PC-3 (cell line): Measurements from ENCODE around the gene PAGE5. TPM values are rescaled to one million over a fixed set of nuclear protein-coding genes. Genes with fewer than 3 reads are reported as not detected.

Experiments
- ATAC-seq: fragments of 200-7000 bp; cut with Tn5 transposase; 2 replicates; pipeline ENCODE4 v1.9.1; 2020; ENCODE audit warnings: mild to moderate bottlenecking, moderate library complexity
- BruUV-seq: library from RNA; stranded (reverse); fragments of 400-500 nt; replicated peaks from 2 replicates; lab custom pipeline; 2021; lab: Mats Ljungman, UMichigan
- CTCF ChIA-PET: fragments of 300-600 bp; sonication (Branson Sonifier 250); formaldehyde crosslinking; loops from one replicate; lab custom pipeline; 2022; ENCODE audit warnings: antibody characterized with exemption; lab: Charles Lee
- POLR2A ChIA-PET: fragments of 300-600 bp; sonication (Branson Sonifier 250); formaldehyde crosslinking; loops from one replicate; lab custom pipeline; 2022; ENCODE audit warnings: antibody characterized with exemption; ENCODE audit not compliant: unreplicated experiment; lab: Charles Lee
- DNase-seq: peaks from one replicate; pipeline ENCODE4 v3.0.0-alpha.2; 2015
- H2AFZ ChIP-seq: fragments of 300-600 bp; sonication (generic); 2 replicates; pipeline ENCODE4 v1.6.0; 2016; ENCODE audit warnings: antibody characterized with exemption, low read length
- H3F3A ChIP-seq: fragments of 300-600 bp; sonication (generic); one replicate; pipeline ENCODE4 v1.6.0; 2017; ENCODE audit warnings: antibody characterized with exemption, low read length, control low read depth, mild to moderate bottlenecking; ENCODE audit not compliant: unreplicated experiment
- H3K27ac ChIP-seq: fragments of 300-600 bp; sonication (generic); 2 replicates; pipeline ENCODE4 v1.5.1; 2016; ENCODE audit warnings: mild to moderate bottlenecking, low read length
- H3K27me3 ChIP-seq: fragments of 300-600 bp; sonication (generic); 2 replicates; pipeline ENCODE4 v1.6.1; 2016; ENCODE audit warnings: low read length, mixed read lengths
- H3K36me3 ChIP-seq: fragments of 300-600 bp; sonication (generic); 2 replicates; pipeline ENCODE4 v1.6.1; 2016; ENCODE audit warnings: low read depth, mixed run types, low read length, mixed read lengths
- H3K4me1 ChIP-seq: fragments of 300-600 bp; sonication (generic); 2 replicates; pipeline ENCODE4 v1.5.1; 2016; ENCODE audit warnings: low read length; ENCODE audit not compliant: insufficient read depth
- H3K4me2 ChIP-seq: fragments of 300-600 bp; sonication (generic); 2 replicates; pipeline ENCODE4 v1.6.0; 2016; ENCODE audit warnings: low read length
- H3K4me3 ChIP-seq: fragments of 300-600 bp; sonication (generic); 2 replicates; pipeline ENCODE4 v1.5.1; 2016; ENCODE audit warnings: mild to moderate bottlenecking, low read length, mixed read lengths
- H3K79me2 ChIP-seq: fragments of 300-600 bp; sonication (generic); 2 replicates; pipeline ENCODE4 v1.6.1; 2017; ENCODE audit warnings: low read length, mixed read lengths
- H3K9ac ChIP-seq: fragments of 300-600 bp; sonication (generic); 2 replicates; pipeline ENCODE4 v1.6.0; 2016; ENCODE audit warnings: mild to moderate bottlenecking, low read length
- H3K9me2 ChIP-seq: fragments of 300-600 bp; sonication (generic); replicated peaks from 2 replicates; pipeline ENCODE4 v1.6.1; 2016; ENCODE audit warnings: mixed run types, low read length, mixed read lengths
- H3K9me3 ChIP-seq: fragments of 300-600 bp; sonication (generic); 2 replicates; pipeline ENCODE4 v1.6.1; 2016; ENCODE audit warnings: low read length, mixed read lengths
- H4K20me1 ChIP-seq: fragments of 300-600 bp; sonication (generic); 2 replicates; pipeline ENCODE4 v1.6.1; 2016; ENCODE audit warnings: low read length, mixed read lengths
- CTCF ChIP-seq: fragments of 300-600 bp; sonication (generic); conservative IDR thresholded peaks from 2 replicates; pipeline ENCODE4 v1.5.1; 2017; ENCODE audit warnings: antibody characterized with exemption, low read depth, mild to moderate bottlenecking, low read length
- EZH2 ChIP-seq: fragments of 300-600 bp; sonication (generic); IDR thresholded peaks from one replicate; pipeline ENCODE4 v1.6.1; 2017; ENCODE audit warnings: antibody characterized with exemption, mild to moderate bottlenecking, low read length; ENCODE audit not compliant: unreplicated experiment
- EZH2phosphoT487 ChIP-seq: fragments of 300-600 bp; sonication (generic); IDR thresholded peaks from 2 replicates; pipeline ENCODE4 v1.6.1; 2018; ENCODE audit warnings: mild to moderate bottlenecking, antibody characterized with exemption, low read length, borderline replicate concordance
- intact Hi-C: fragments of 100-400 bp; cut with micrococcal nuclease; formaldehyde crosslinking; loops from 2 replicates; pipeline ENCODE4 v1.9.0; 2023
- total RNA-seq: library from RNA; depleted of rRNA; stranded (reverse); fragments of >200 nt; gene quantifications from 2 replicates; pipeline ENCODE4 v1.2.3, GENCODE V29; 2014; rRNA removed

PAGE5 gene
- total RNA-seq, 1 experiment from 2014 or later = not detected

DNA sequence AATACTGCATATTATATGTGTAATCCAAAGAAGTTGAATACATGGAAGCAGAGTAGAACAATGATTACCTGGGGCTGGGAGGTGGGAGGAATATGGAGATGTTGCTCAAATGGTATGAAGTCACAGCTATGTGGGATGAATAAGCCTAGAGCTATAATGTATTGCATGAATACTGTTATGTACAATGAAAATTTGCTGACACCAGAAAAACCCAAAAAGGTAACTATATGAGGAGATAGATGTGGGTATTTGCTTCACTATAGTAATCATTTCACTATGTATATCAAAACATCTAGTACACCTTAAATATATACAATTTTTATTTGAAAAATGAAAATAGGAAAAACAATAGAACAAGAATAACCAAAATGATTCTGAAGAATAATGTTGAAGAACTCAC lies 33.4 kb downstream of the PAGE5 start:
- no peaks in the 10 kb centered on the region for H3K9me3 ChIP-seq
- H3K36me3 ChIP-seq = no peaks in the 10 kb centered on the region
- H3K27me3 ChIP-seq = no peaks in the 10 kb centered on the region
- no peaks in the 10 kb centered on the region for H3F3A ChIP-seq
- no peaks in the 10 kb centered on the region for H3K79me2 ChIP-seq
- no peaks in the 10 kb centered on the region for H4K20me1 ChIP-seq
- H3K4me2 ChIP-seq = no peak overlapping the region
- no peak for DNase-seq
- BruUV-seq = no TSS peak
- intact Hi-C loops = no loop called here
- no peak for TF ChIP-seq CTCF
- TF ChIP-seq EZH2 = no peak
- no peak for TF ChIP-seq EZH2phosphoT487
- H3K4me1 ChIP-seq = no peaks in the 10 kb centered on the region
- no peak overlapping the region for H3K9ac ChIP-seq
- ChIA-PET CTCF (no interaction called here), POLR2A (no interaction called here)
- H3K27ac ChIP-seq = no peak overlapping the region
- no peaks in the 10 kb centered on the region for H3K9me2 ChIP-seq
- H3K4me3 ChIP-seq = no peak overlapping the region
- no peak overlapping the region for H2AFZ ChIP-seq
- ATAC-seq = no peak

DNA sequence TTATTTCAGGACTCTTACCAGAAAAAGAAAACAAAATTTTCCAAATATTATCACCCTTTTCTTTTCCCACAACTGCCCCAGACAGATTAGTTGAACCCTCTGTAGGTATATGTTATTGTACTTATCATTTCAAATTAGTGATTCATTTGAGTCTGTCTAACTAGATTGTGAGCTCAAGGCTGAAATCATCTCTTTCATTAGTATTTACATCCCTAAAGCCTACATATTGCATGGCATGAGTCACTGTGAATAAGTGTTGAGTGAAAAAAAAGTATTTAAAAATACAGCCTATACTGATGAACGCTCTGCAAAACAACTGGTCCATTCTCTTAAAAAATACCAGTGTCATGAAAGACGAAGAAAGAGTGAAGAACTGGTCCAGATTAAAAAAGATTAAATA lies 40.7 kb downstream of the PAGE5 start:
- Histone ChIP-seq H3K4me1 (no peaks in the 10 kb centered on the region), H3K27ac (no peak overlapping the region), H4K20me1 (no peaks in the 10 kb centered on the region), H3K9me3 (no peaks in the 10 kb centered on the region), H3K36me3 (no peaks in the 10 kb centered on the region), H3K9me2 (no peaks in the 10 kb centered on the region), H3K4me3 (no peak overlapping the region), H3K79me2 (no peaks in the 10 kb centered on the region), H3K9ac (no peak overlapping the region), H3K4me2 (no peak overlapping the region), H3F3A (no peaks in the 10 kb centered on the region), H2AFZ (no peak overlapping the region), H3K27me3 (no peaks in the 10 kb centered on the region)
- ChIA-PET CTCF (no interaction called here), POLR2A (no interaction called here)
- ATAC-seq = no peak
- intact Hi-C loops = no loop called here
- BruUV-seq = no TSS peak
- TF ChIP-seq EZH2phosphoT487 (no peak), EZH2 (no peak), CTCF (no peak)
- DNase-seq = no peak

- no peaks in the 10 kb centered on the region for H3K9me2 ChIP-seq
- H3K36me3 ChIP-seq = no peaks in the 10 kb centered on the region
- POLR2A ChIA-PET = no interaction called here
- H3K4me1 ChIP-seq = no peaks in the 10 kb centered on the region
- H3K9me3 ChIP-seq = no peaks in the 10 kb centered on the region
- no peak within 1 kb of the TSS for H3K4me2 ChIP-seq
- no peak within 1 kb of the TSS for H3K27ac ChIP-seq
- H3K27me3 ChIP-seq = no peaks in the 10 kb centered on the region
- intact Hi-C loops = no loop called here
- no TSS peak for BruUV-seq
- H4K20me1 ChIP-seq = no peaks in the 10 kb centered on the region
- no peak within 1 kb of the TSS for H2AFZ ChIP-seq
- CTCF ChIA-PET = no interaction called here
- H3F3A ChIP-seq = no peaks in the 10 kb centered on the region
- DNase-seq (no peak), ATAC-seq (no peak)
- H3K4me3 ChIP-seq = no peak within 1 kb of the TSS
- no peaks in the 10 kb centered on the region for H3K79me2 ChIP-seq
- no peak within 1 kb of the TSS for H3K9ac ChIP-seq
- no peak for TF ChIP-seq EZH2
- TF ChIP-seq CTCF = no peak
- no peak for TF ChIP-seq EZH2phosphoT487
Measured at GRCh38 chrX:55264816-55265215, 44.7 kb downstream of the PAGE5 start, which contains the start of gene PAGE3. Gene PAGE3, minus strand, starts transcription at chrX:55264916. Its CDS starts 1,013 bp downstream, at chrX:55263903.

Other genes with a start within 250 kb of the PAGE5 start
- gene PFKFB1, start 226.2 kb upstream of the PAGE5 start, total RNA-seq = 0.22 and 1.1 TPM in 2 replicates
- gene APEX2, start 220.0 kb upstream of the PAGE5 start, total RNA-seq = 24.7 and 30.9 TPM in 2 replicates
- gene ALAS2, start 189.4 kb upstream of the PAGE5 start, total RNA-seq = not detected in 2 replicates
- gene PAGE2B, start 145.3 kb upstream of the PAGE5 start, total RNA-seq = not detected in 2 replicates
- not detected in 2 replicates for gene PAGE2, start 131.3 kb upstream of the PAGE5 start, total RNA-seq
- not detected in 2 replicates for gene PAGE3, start 44.6 kb downstream of the PAGE5 start, total RNA-seq
- 2.4 and 2.7 TPM in 2 replicates for gene MAGEH1, start 231.8 kb downstream of the PAGE5 start, total RNA-seq